OCI-LY7 (cell line): ENCODE data around the gene HECW1. TPM values are rescaled to one million over a fixed set of nuclear protein-coding genes. Genes with fewer than 3 reads are reported as not detected.

Experiments
- BruUV-seq: library from RNA; stranded (reverse); fragments of 400-500 nt; replicated peaks from 2 replicates; lab custom pipeline; 2021; lab: Mats Ljungman, UMichigan
- CTCF ChIA-PET: fragments of 300-600 bp; sonication (Branson Sonifier 250); formaldehyde crosslinking; loops from one replicate; lab custom pipeline; 2022; ENCODE audit warnings: antibody characterized with exemption; ENCODE audit not compliant: unreplicated experiment; lab: Charles Lee
- POLR2A ChIA-PET: fragments of 300-600 bp; sonication (Branson Sonifier 250); formaldehyde crosslinking; loops from one replicate; lab custom pipeline; 2022; ENCODE audit warnings: antibody characterized with exemption; lab: Charles Lee
- DNase-seq: peaks from one replicate; pipeline ENCODE4 v3.0.0-alpha.2; 2015; ENCODE audit warnings: low spot score
- H2AFZ ChIP-seq: fragments of 200-600 bp; sonication (generic), shearing (Covaris generic); 2 replicates; pipeline ENCODE4 v1.6.1; 2014; ENCODE audit warnings: mild to moderate bottlenecking, antibody characterized with exemption, low read length, moderate library complexity
- H3K27ac ChIP-seq: fragments of 200-600 bp; sonication (generic); 2 replicates; pipeline ENCODE4 v1.5.1; 2014; ENCODE audit warnings: mixed run types, low read depth, mild to moderate bottlenecking, moderate library complexity, low read length, inconsistent platforms; ENCODE audit not compliant: poor library complexity, severe bottlenecking
- H3K36me3 ChIP-seq: fragments of 200-600 bp; sonication (generic); 2 replicates; pipeline ENCODE4 v1.6.1; 2014; ENCODE audit warnings: mild to moderate bottlenecking, antibody characterized with exemption, low read length, moderate library complexity, mixed read lengths; ENCODE audit not compliant: insufficient read depth
- H3K4me1 ChIP-seq: fragments of 200-600 bp; sonication (generic); 2 replicates; pipeline ENCODE4 v1.5.1; 2014; ENCODE audit warnings: mild to moderate bottlenecking, low read length; ENCODE audit not compliant: insufficient read depth, poor library complexity, severe bottlenecking
- H3K4me2 ChIP-seq: fragments of 200-600 bp; sonication (generic); 2 replicates; pipeline ENCODE4 v1.6.1; 2014; ENCODE audit warnings: mild to moderate bottlenecking, low read length
- H3K4me3 ChIP-seq: fragments of 200-600 bp; sonication (generic); 2 replicates; pipeline ENCODE4 v1.5.1; 2014; ENCODE audit warnings: mild to moderate bottlenecking, low read depth, low read length; ENCODE audit not compliant: poor library complexity, severe bottlenecking
- H3K79me2 ChIP-seq: fragments of 200-600 bp; sonication (generic); 2 replicates; pipeline ENCODE4 v1.6.1; 2016; ENCODE audit warnings: low read depth, mild to moderate bottlenecking, low read length, moderate library complexity, mixed read lengths; ENCODE audit not compliant: insufficient read depth
- H3K9me2 ChIP-seq: fragments of 200-600 bp; sonication (generic); 2 replicates; pipeline ENCODE4 v1.6.1; 2016; ENCODE audit warnings: mild to moderate bottlenecking, low read length, mixed read lengths; ENCODE audit not compliant: insufficient read depth
- H3K9me3 ChIP-seq: fragments of 200-600 bp; sonication (generic); 2 replicates; pipeline ENCODE4 v1.6.1; 2014; ENCODE audit warnings: mild to moderate bottlenecking, mixed run types, low read length, mixed read lengths
- H4K20me1 ChIP-seq: fragments of 200-600 bp; sonication (generic); 2 replicates; pipeline ENCODE4 v1.6.1; 2014; ENCODE audit warnings: mild to moderate bottlenecking, antibody characterized with exemption, low read length, moderate library complexity, mixed read lengths; ENCODE audit not compliant: insufficient read depth
- EZH2phosphoT487 ChIP-seq: fragments of 200-600 bp; sonication (generic); IDR thresholded peaks from 2 replicates; pipeline ENCODE4 v1.6.1; 2018; ENCODE audit warnings: low read depth, borderline replicate concordance, mild to moderate bottlenecking, mixed run types, antibody characterized with exemption, low read length, moderate library complexity, mixed read lengths
- intact Hi-C: fragments of 100-400 bp; cut with micrococcal nuclease; formaldehyde crosslinking; loops from one replicate; pipeline ENCODE4 v1.10.0; 2022; ENCODE audit not compliant: unreplicated experiment
- total RNA-seq, 2 experiments: library from RNA; depleted of rRNA in 1 of 2; stranded (reverse); fragments of >200 nt in 1 of 2; shearing (Covaris generic) in 1 of 2; gene quantifications; 2 replicates each; pipeline ENCODE4 v1.2.3, GENCODE V29; 2014 to 2022
- TF ChIP-seq, protein P1 (sequence below): fragments of 200-600 bp; sonication (generic); conservative IDR thresholded peaks from 2 replicates; pipeline ENCODE4 v1.5.1; 2014; ENCODE audit warnings: mild to moderate bottlenecking, antibody characterized with exemption, low read length, moderate library complexity, mixed read lengths

HECW1 gene
- total RNA-seq, 2 experiments from 2014 or later, result 2.0 TPM

DNA sequence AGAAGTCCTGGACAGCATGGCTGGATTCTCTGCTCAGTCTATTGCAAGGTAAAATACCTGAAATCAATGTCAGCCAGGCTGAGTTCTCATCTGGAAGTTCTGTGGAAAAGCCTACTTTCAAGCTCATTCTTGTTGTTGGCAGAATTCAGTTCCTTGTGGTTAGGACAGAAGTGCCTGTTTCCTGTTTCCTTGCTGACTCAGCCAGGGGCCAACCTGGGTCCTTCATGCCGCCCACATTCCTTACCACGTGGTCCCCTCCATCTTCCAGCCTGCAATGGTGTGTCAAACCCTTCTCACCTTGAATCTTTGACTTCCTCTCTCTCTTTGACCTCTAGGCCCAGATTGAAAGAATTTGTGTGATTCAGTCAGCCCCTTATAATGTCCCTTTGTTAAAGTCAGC lies 273.4 kb downstream of the HECW1 start:
- no TSS peak for BruUV-seq
- Histone ChIP-seq H3K9me3 (no peaks in the 10 kb centered on the region), H3K79me2 (no peaks in the 10 kb centered on the region), H4K20me1 (no peaks in the 10 kb centered on the region), H3K36me3 (no peaks in the 10 kb centered on the region), H3K9me2 (no peaks in the 10 kb centered on the region), H3K4me2 (no peak overlapping the region), H3K27ac (no peak overlapping the region), H3K4me1 (no peaks in the 10 kb centered on the region), H3K4me3 (no peak overlapping the region), H2AFZ (no peak overlapping the region)
- ChIA-PET CTCF (no interaction called here), POLR2A (no interaction called here)
- TF ChIP-seq, protein P1, sequence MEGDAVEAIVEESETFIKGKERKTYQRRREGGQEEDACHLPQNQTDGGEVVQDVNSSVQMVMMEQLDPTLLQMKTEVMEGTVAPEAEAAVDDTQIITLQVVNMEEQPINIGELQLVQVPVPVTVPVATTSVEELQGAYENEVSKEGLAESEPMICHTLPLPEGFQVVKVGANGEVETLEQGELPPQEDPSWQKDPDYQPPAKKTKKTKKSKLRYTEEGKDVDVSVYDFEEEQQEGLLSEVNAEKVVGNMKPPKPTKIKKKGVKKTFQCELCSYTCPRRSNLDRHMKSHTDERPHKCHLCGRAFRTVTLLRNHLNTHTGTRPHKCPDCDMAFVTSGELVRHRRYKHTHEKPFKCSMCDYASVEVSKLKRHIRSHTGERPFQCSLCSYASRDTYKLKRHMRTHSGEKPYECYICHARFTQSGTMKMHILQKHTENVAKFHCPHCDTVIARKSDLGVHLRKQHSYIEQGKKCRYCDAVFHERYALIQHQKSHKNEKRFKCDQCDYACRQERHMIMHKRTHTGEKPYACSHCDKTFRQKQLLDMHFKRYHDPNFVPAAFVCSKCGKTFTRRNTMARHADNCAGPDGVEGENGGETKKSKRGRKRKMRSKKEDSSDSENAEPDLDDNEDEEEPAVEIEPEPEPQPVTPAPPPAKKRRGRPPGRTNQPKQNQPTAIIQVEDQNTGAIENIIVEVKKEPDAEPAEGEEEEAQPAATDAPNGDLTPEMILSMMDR, result no peak
- TF ChIP-seq EZH2phosphoT487, result no peak
- intact Hi-C loops, result no loop called here
- no peak for DNase-seq

DNA sequence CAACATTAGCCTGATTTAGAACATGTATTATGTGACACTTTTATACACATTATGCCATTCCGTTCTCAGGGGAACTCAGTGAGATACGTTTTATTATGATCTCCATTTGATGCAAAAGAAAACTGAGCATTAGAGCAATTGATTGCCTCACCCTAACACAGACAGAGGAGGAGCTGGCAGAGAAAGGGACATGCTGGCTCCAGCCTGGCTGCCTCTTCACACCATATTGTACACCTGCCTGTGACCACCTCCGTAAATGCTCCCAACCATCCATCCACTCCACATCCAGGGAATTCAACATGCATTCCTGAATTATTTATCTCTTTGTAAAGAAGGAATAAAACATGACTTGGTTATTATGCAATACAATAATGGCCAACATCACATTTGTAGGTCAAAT lies 275.5 kb downstream of the HECW1 start:
- Histone ChIP-seq H3K9me3 (no peaks in the 10 kb centered on the region), H3K36me3 (no peaks in the 10 kb centered on the region), H3K79me2 (no peaks in the 10 kb centered on the region), H3K4me2 (no peak overlapping the region), H3K9me2 (no peaks in the 10 kb centered on the region), H2AFZ (no peak overlapping the region), H4K20me1 (no peaks in the 10 kb centered on the region), H3K4me1 (no peaks in the 10 kb centered on the region), H3K27ac (no peak overlapping the region), H3K4me3 (no peak overlapping the region)
- intact Hi-C loops, result no loop called here
- DNase-seq, result no peak
- CTCF ChIA-PET, result no interaction called here
- BruUV-seq, result no TSS peak
- TF ChIP-seq, protein P1, result no peak
- TF ChIP-seq EZH2phosphoT487, result no peak
- POLR2A ChIA-PET, result no interaction called here

DNA sequence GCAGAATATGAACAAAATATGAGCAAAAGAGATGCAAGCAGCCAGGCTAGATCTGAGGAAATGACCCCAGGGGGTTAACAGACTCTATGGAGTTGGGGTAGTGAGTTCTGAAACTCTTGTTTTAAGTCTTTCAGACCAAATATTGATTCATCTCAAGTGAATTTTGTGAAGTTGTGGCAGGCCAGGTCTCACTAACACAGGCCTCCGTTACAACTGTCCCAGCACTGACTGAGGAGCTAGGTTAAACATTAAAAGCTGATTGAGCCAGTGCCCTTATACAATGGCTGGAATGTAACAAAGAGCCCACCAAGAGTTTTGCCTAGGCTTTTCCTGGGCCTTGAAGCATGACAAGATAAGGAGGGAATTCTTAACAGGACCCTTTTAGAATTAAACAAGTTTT lies 278.1 kb downstream of the HECW1 start:
- Histone ChIP-seq H4K20me1 (no peaks in the 10 kb centered on the region), H3K9me2 (no peaks in the 10 kb centered on the region), H3K4me2 (no peak overlapping the region), H3K4me3 (no peak overlapping the region), H3K4me1 (no peaks in the 10 kb centered on the region), H2AFZ (no peak overlapping the region), H3K9me3 (no peaks in the 10 kb centered on the region), H3K79me2 (no peaks in the 10 kb centered on the region), H3K36me3 (no peaks in the 10 kb centered on the region), H3K27ac (no peak overlapping the region)
- CTCF ChIA-PET, result no interaction called here
- no TSS peak for BruUV-seq
- intact Hi-C loops, result no loop called here
- DNase-seq, result no peak
- no peak for TF ChIP-seq EZH2phosphoT487
- TF ChIP-seq, protein P1, result no peak
- POLR2A ChIA-PET, result interaction anchor here (0.7 kb wide), 1 partner anchor 1540 kb away, joined by 4 read pairs; no protein-coding TSS in a partner anchor
